H1 (cell line): ENCODE measurements around the gene YWHAE. TPM values are rescaled to one million over a fixed set of nuclear protein-coding genes. Genes with fewer than 3 reads are reported as not detected.

ENCODE experiments used
- CTCF ChIA-PET: fragments of 300-600 bp; sonication (Branson Sonifier 250); formaldehyde crosslinking; loops from one replicate; lab custom pipeline; 2021; ENCODE audit not compliant: partially characterized antibody; lab: Charles Lee
- POLR2A ChIA-PET: fragments of 300-600 bp; sonication (Branson Sonifier 250); formaldehyde crosslinking; loops from one replicate; lab custom pipeline; 2021; ENCODE audit warnings: inconsistent platforms; ENCODE audit not compliant: partially characterized antibody; lab: Charles Lee
- DNase-seq, 2 experiments: peaks; one replicate each; pipeline versions ENCODE4 v3.0.0 to v3.0.0-alpha.2; 2010 to 2022; ENCODE audit warnings: low spot score in 2 of 2, low read depth in 1 of 2, mixed read lengths in 1 of 2
- FAIRE-seq: peaks from 2 replicates; lab custom pipeline; 2011; peaks lifted over from hg19 to GRCh38; lab: Jason Lieb, UNC
- H2AFZ ChIP-seq: 2 replicates; pipeline ENCODE4 v1.8.1; 2012; ENCODE audit warnings: low read length, inconsistent platforms
- H2AK5ac ChIP-seq: 2 replicates; pipeline ENCODE4 v1.6.1; 2013; ENCODE audit warnings: low read depth, low read length
- H2BK120ac ChIP-seq: replicated peaks from 2 replicates; pipeline ENCODE3; 2013; ENCODE audit warnings: low read depth, low read length, inconsistent platforms
- H2BK12ac ChIP-seq: 2 replicates; pipeline ENCODE4 v1.6.1; 2013; ENCODE audit warnings: low read depth, low read length
- H2BK15ac ChIP-seq: 2 replicates; pipeline ENCODE4 v1.6.1; 2013; ENCODE audit warnings: low read length
- H2BK20ac ChIP-seq: 2 replicates; pipeline ENCODE4 v1.6.1; 2013; ENCODE audit warnings: low read length
- H2BK5ac ChIP-seq: 2 replicates; pipeline ENCODE4 v1.6.1; 2013; ENCODE audit warnings: low read depth, low read length
- H3K14ac ChIP-seq: 2 replicates; pipeline ENCODE4 v1.6.1; 2013; ENCODE audit warnings: inconsistent platforms; ENCODE audit not compliant: insufficient read length
- H3K18ac ChIP-seq: 2 replicates; pipeline ENCODE4 v1.6.1; 2013; ENCODE audit warnings: low read length; ENCODE audit errors: extremely low read depth
- H3K23ac ChIP-seq: 2 replicates; pipeline ENCODE4 v1.6.1; 2013; ENCODE audit warnings: inconsistent platforms; ENCODE audit not compliant: insufficient read length
- H3K23me2 ChIP-seq: 2 replicates; pipeline ENCODE4 v1.6.1; 2013; ENCODE audit warnings: low read depth, low read length
- H3K27ac ChIP-seq: 2 replicates; pipeline ENCODE4 v1.6.1; 2011; ENCODE audit warnings: low read depth, low read length, inconsistent platforms
- H3K27me3 ChIP-seq, 4 experiments: replicated peaks in 1 of 4; 1 replicate in 1 of 4; 2 replicates in 3 of 4; pipeline versions ENCODE4 v1.6.1 to v1.8.1; 2011 to 2013; ENCODE audit warnings: low read length in 3 of 4, mild to moderate bottlenecking in 3 of 4, inconsistent platforms in 2 of 4, mixed read lengths in 2 of 4, moderate library complexity in 1 of 4; ENCODE audit not compliant: control insufficient read depth in 3 of 4, insufficient read depth in 3 of 4; ENCODE audit errors: extremely low read depth in 1 of 4
- H3K36me3 ChIP-seq, 4 experiments: 2 replicates each; pipeline versions ENCODE4 v1.6.1 to v1.8.1; 2011 to 2013; ENCODE audit warnings: mild to moderate bottlenecking in 4 of 4, low read length in 3 of 4, moderate library complexity in 2 of 4, control low read depth in 1 of 4, inconsistent platforms in 1 of 4; ENCODE audit not compliant: insufficient read depth in 4 of 4, control insufficient read depth in 2 of 4
- H3K4ac ChIP-seq: replicated peaks from 2 replicates; pipeline ENCODE3; 2013; ENCODE audit warnings: low read length, low read depth, mixed read lengths, inconsistent platforms; ENCODE audit not compliant: insufficient read length
- H3K4me1 ChIP-seq, 4 experiments: replicated peaks in 1 of 4; 1 replicate in 1 of 4; 2 replicates in 3 of 4; pipeline versions ENCODE4 v1.6.1 to v1.8.1; 2011 to 2013; ENCODE audit warnings: low read length in 3 of 4, inconsistent platforms in 2 of 4, mixed read lengths in 1 of 4; ENCODE audit not compliant: insufficient read depth in 4 of 4, control insufficient read depth in 3 of 4
- H3K4me2 ChIP-seq, 2 experiments: 2 replicates each; pipeline versions ENCODE4 v1.6.1 to v1.8.1; 2011 to 2013; ENCODE audit warnings: low read depth in 2 of 2, low read length in 2 of 2, control low read depth in 1 of 2, inconsistent platforms in 1 of 2, mild to moderate bottlenecking in 1 of 2; ENCODE audit not compliant: insufficient read depth in 1 of 2
- H3K4me3 ChIP-seq, 4 experiments: fragments of 200-600, 300-600 bp in 1 of 4; sonication (generic), shearing (Covaris generic), sonication (Bioruptor Twin) in 1 of 4; 2 replicates each; pipeline versions ENCODE4 v1.5.1 to v1.8.1; 2011 to 2016; ENCODE audit warnings: low read length in 4 of 4, low read depth in 3 of 4, control low read depth in 2 of 4, inconsistent platforms in 2 of 4, mild to moderate bottlenecking in 2 of 4, mixed read lengths in 1 of 4, moderate library complexity in 1 of 4; ENCODE audit not compliant: insufficient read depth in 2 of 4; ENCODE audit errors: extremely low read depth in 1 of 4
- H3K56ac ChIP-seq: replicated peaks from 2 replicates; pipeline ENCODE3; 2013; ENCODE audit warnings: low read depth, mild to moderate bottlenecking, mixed read lengths, low read length, inconsistent platforms; ENCODE audit not compliant: insufficient read length
- H3K79me1 ChIP-seq: 2 replicates; pipeline ENCODE4 v1.6.1; 2013; ENCODE audit warnings: low read depth, low read length, control low read depth
- H3K79me2 ChIP-seq, 2 experiments: 2 replicates each; pipeline versions ENCODE4 v1.6.1 to v1.8.1; 2012 to 2013; ENCODE audit warnings: low read length in 2 of 2, mild to moderate bottlenecking in 2 of 2, inconsistent platforms in 1 of 2; ENCODE audit not compliant: insufficient read depth in 2 of 2, control insufficient read depth in 1 of 2
- H3K9ac ChIP-seq, 4 experiments: replicated peaks in 1 of 4; 1 replicate in 1 of 4; 2 replicates in 3 of 4; pipeline versions ENCODE4 v1.6.1 to v1.8.1; 2011 to 2013; ENCODE audit warnings: low read depth in 3 of 4, low read length in 3 of 4, control low read depth in 2 of 4, mild to moderate bottlenecking in 2 of 4, moderate library complexity in 2 of 4, inconsistent platforms in 1 of 4; ENCODE audit errors: extremely low read depth in 1 of 4
- H3K9me3 ChIP-seq, 2 experiments: 2 replicates each; pipeline versions ENCODE4 v1.6.1 to v1.8.1; 2012 to 2013; ENCODE audit warnings: mild to moderate bottlenecking in 2 of 2, moderate library complexity in 2 of 2, control low read depth in 1 of 2, inconsistent platforms in 1 of 2, low read depth in 1 of 2, low read length in 1 of 2, mixed read lengths in 1 of 2; ENCODE audit not compliant: insufficient read depth in 2 of 2
- H4K20me1 ChIP-seq, 2 experiments: replicated peaks in 1 of 2; 2 replicates each; pipeline versions ENCODE3 to v1.8.1; 2011 to 2013; ENCODE audit warnings: inconsistent platforms in 2 of 2, low read length in 2 of 2, mild to moderate bottlenecking in 1 of 2; ENCODE audit not compliant: insufficient read depth in 2 of 2, control insufficient read depth in 1 of 2
- H4K5ac ChIP-seq: 2 replicates; pipeline ENCODE4 v1.6.1; 2013; ENCODE audit warnings: low read length, low read depth, mixed read lengths, inconsistent platforms; ENCODE audit not compliant: insufficient read length
- H4K8ac ChIP-seq: 2 replicates; pipeline ENCODE4 v1.8.0; 2013; ENCODE audit warnings: mild to moderate bottlenecking, moderate library complexity, low read length, inconsistent platforms; ENCODE audit not compliant: insufficient read depth; ENCODE audit errors: extremely low read depth
- H4K91ac ChIP-seq: replicated peaks from 2 replicates; pipeline ENCODE3; 2013; ENCODE audit warnings: low read length, mixed read lengths, inconsistent platforms; ENCODE audit not compliant: insufficient read length
- ASH2L ChIP-seq: fragments of 200-600, 300-600 bp; sonication (generic); IDR thresholded peaks from one replicate; pipeline ENCODE4 v1.7.1; 2017; ENCODE audit warnings: low read length
- WGBS, 2 experiments: shearing (Covaris generic) in 1 of 2; methylation state at CpG; one replicate each; pipeline versions ENCODE4 v1.1.6 to v1.1.7; 2013 to 2015; ENCODE audit warnings: low lambda C conversion rate in 2 of 2, mixed read lengths in 2 of 2, inconsistent platforms in 1 of 2, low coverage in 1 of 2, missing lambda C conversion rate in 1 of 2; ENCODE audit not compliant: insufficient replicate concordance in 2 of 2, insufficient coverage in 1 of 2, insufficient read length in 1 of 2; ENCODE audit errors: extremely low coverage in 1 of 2, missing lambda C conversion rate in 1 of 2; 5-methylcytosine and 5-hydroxymethylcytosine counted together
- polyA plus RNA-seq, 7 experiments: library from polyadenylated mRNA; depleted of rRNA in 3 of 7; stranded (reverse) in 5 of 7; unstranded in 2 of 7; fragments of >200 nt in 5 of 7; fragments of 200-250 nt in 2 of 7; gene quantifications; 1 replicate in 5 of 7; 2 replicates in 1 of 7; 4 replicates in 1 of 7; pipeline versions ENCODE4 v1.2.1 to v1.2.3, GENCODE V29; 2011 to 2013; ENCODE audit warnings: missing spikeins in 2 of 7, mixed read lengths in 2 of 7
- total RNA-seq: library from RNA; stranded (reverse); fragmentation: NEBNext Ultra II Directional; extraction: Animal tissue kit (Norgen Biotek cat#: 25700); gene quantifications from 2 replicates; pipeline ENCODE4 v1.2.1, GENCODE V29; 2021

Gene YWHAE
- total and polyA plus RNA-seq, 2 of the 8 experiments (the other 6 are each of a cell fraction or from before 2014, with no cell fraction given) = 559 to 1,186 TPM

DNA sequence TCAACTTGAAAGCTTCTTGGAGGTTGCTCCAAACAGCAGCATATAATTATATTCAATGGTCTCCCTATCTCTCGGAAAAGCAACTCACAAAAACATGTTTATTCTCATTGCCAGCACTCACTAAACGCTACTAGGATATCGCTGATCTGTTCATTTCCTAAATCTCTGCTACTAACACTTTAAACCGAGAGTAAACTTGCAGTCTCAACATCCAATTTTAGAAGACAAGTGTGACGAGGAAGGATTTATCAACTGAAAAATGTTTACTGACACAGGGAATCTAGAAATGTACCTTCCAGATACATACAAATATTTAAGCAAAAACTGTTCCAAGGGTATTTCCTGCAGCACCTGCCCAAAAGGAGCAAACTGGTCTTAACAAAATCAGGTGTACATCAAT, 56.5 kb downstream of the YWHAE start:
- FAIRE-seq (no peak), DNase-seq (no peak)
- H3K56ac ChIP-seq = no peak overlapping the region
- H3K4ac ChIP-seq = no peak overlapping the region
- no peak overlapping the region for H2BK5ac ChIP-seq
- H4K20me1 ChIP-seq = peaks cover 8 to 9% of the 10 kb centered on the region in 2 experiments
- peaks cover 4 to 31% of the 10 kb centered on the region in 2 experiments for H3K79me2 ChIP-seq
- no peak overlapping the region for H2BK15ac ChIP-seq
- H3K27ac ChIP-seq = no peak overlapping the region
- no peak overlapping the region for H3K14ac ChIP-seq
- H3K9ac ChIP-seq = no peak overlapping the region
- H3K79me1 ChIP-seq = 0 out of 2 replicates have a peak, but pooled peaks cover 2% of the 10 kb centered on the region
- H4K91ac ChIP-seq = no peak overlapping the region
- H3K23ac ChIP-seq = no peak overlapping the region
- H3K9me3 ChIP-seq = peaks cover 0 to 3% of the 10 kb centered on the region in 2 experiments; a peak in 1 of 4 replicates
- TF ChIP-seq ASH2L = no peak
- no peak overlapping the region for H2BK20ac ChIP-seq
- no peak overlapping the region for H2BK120ac ChIP-seq
- H3K27me3 ChIP-seq = no peaks in the 10 kb centered on the region
- H2AK5ac ChIP-seq = no peak overlapping the region
- POLR2A ChIA-PET = interaction anchor here (0.7 kb wide), 1 partner anchor 72 kb away, joined by 3 read pairs; no protein-coding TSS in a partner anchor
- H2AFZ ChIP-seq = no peak overlapping the region
- no peak overlapping the region for H3K4me2 ChIP-seq
- no peak overlapping the region for H4K5ac ChIP-seq
- no peak overlapping the region for H3K18ac ChIP-seq
- CTCF ChIA-PET = no interaction called here
- peaks cover 5 to 34% (median 26%) of the 10 kb centered on the region in 4 experiments; a peak in 6 of 8 replicates for H3K36me3 ChIP-seq
- no peak overlapping the region for H2BK12ac ChIP-seq
- 92% methylated on average over 5 of the region's 5 CpGs; no CpG with 5 or more reads in 1 of the 2 experiments for WGBS, 2 experiments
- no peak overlapping the region for H3K4me3 ChIP-seq
- no peaks in the 10 kb centered on the region for H3K23me2 ChIP-seq
- peaks cover 0 to 3% (median 0%) of the 10 kb centered on the region in 4 experiments; a peak in 2 of 7 replicates for H3K4me1 ChIP-seq
- H4K8ac ChIP-seq = no peak overlapping the region
